Measurements from ENCODE around the gene SEC23B. TPM values are rescaled to one million over a fixed set of nuclear protein-coding genes. Genes with fewer than 3 reads are reported as not detected.

The SEC23B gene
- total RNA-seq, 2 donors from 2014 or later, result 22.2 to 32.9 TPM

DNA sequence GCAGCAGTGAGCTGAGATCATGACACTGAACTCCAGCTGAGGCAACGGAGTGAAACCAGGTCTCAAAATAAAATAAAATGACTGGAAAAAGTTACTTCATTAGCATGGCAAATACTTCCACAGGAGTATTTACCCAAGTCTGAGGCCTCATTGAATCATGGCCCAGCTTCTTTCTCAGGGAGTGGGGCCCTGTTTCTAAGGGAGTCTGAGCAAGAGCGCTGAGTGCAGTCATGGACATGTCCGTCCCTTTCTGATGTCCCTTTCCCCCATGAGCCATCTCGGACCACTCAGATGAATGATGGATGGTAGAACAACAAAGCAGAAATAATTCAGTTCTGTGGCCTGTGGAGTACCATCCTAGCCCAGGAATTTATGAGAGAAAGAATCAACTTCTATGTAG lies 72.3 kb downstream of the SEC23B start:
- no peak overlapping the region for H3K27ac ChIP-seq

DNA sequence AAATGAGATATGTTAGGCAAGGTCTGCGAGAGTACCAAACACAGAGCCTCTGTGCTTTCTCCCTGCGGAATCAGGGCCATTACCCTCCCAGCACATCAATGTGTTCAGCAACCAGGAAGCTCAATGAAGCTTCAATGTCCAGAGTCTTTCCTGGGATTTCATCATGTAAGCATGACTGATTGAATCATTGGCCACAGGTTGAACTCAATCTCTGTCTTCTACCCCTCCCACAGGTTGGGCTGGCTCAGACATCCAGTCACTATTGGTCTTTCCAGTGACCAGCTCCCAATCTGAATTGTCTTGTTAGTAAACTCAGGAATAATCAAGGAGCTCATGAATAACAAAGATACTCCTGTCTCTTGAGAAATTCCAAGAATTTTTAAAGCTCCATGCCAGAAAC lies 77.4 kb downstream of the SEC23B start:
- Histone ChIP-seq H3K4me1 (ENCODE audit: control insufficient read depth in 1 of 2, low read depth in 2 of 2) (peaks cover 9 to 17% of the 10 kb centered on the region in 2 donors), H3K27me3 (replicated peaks; ENCODE audit: insufficient read depth) (no peaks in the 10 kb centered on the region), H3K9me3 (no peaks in the 10 kb centered on the region), H3K36me3 (no peaks in the 10 kb centered on the region), H3K27ac (no peak overlapping the region), H3K4me3 (no peak overlapping the region)
- ATAC-seq (ENCODE audit: insufficient number of reproducible peaks, low FRiP score, low read depth) (no peak), DNase-seq (ENCODE audit: low spot score) (no peak)
- TF ChIP-seq, protein P1, sequence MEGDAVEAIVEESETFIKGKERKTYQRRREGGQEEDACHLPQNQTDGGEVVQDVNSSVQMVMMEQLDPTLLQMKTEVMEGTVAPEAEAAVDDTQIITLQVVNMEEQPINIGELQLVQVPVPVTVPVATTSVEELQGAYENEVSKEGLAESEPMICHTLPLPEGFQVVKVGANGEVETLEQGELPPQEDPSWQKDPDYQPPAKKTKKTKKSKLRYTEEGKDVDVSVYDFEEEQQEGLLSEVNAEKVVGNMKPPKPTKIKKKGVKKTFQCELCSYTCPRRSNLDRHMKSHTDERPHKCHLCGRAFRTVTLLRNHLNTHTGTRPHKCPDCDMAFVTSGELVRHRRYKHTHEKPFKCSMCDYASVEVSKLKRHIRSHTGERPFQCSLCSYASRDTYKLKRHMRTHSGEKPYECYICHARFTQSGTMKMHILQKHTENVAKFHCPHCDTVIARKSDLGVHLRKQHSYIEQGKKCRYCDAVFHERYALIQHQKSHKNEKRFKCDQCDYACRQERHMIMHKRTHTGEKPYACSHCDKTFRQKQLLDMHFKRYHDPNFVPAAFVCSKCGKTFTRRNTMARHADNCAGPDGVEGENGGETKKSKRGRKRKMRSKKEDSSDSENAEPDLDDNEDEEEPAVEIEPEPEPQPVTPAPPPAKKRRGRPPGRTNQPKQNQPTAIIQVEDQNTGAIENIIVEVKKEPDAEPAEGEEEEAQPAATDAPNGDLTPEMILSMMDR (IDR thresholded peaks at IDR 0.05), result no peak

More for the DNA sequence above, 72.3 kb downstream of the SEC23B start:
- Histone ChIP-seq H3K27me3 (replicated peaks; ENCODE audit: insufficient read depth) (no peaks in the 10 kb centered on the region), H3K36me3 (no peaks in the 10 kb centered on the region), H3K9me3 (no peaks in the 10 kb centered on the region), H3K4me3 (no peak overlapping the region), H3K4me1 (ENCODE audit: control insufficient read depth in 1 of 2, low read depth in 2 of 2) (no peaks in the 10 kb centered on the region)
- no peak for DNase-seq (ENCODE audit: low spot score)
- TF ChIP-seq, protein P1 (IDR thresholded peaks at IDR 0.05), result no peak
- ATAC-seq (ENCODE audit: insufficient number of reproducible peaks, low FRiP score, low read depth), result no peak

DNA sequence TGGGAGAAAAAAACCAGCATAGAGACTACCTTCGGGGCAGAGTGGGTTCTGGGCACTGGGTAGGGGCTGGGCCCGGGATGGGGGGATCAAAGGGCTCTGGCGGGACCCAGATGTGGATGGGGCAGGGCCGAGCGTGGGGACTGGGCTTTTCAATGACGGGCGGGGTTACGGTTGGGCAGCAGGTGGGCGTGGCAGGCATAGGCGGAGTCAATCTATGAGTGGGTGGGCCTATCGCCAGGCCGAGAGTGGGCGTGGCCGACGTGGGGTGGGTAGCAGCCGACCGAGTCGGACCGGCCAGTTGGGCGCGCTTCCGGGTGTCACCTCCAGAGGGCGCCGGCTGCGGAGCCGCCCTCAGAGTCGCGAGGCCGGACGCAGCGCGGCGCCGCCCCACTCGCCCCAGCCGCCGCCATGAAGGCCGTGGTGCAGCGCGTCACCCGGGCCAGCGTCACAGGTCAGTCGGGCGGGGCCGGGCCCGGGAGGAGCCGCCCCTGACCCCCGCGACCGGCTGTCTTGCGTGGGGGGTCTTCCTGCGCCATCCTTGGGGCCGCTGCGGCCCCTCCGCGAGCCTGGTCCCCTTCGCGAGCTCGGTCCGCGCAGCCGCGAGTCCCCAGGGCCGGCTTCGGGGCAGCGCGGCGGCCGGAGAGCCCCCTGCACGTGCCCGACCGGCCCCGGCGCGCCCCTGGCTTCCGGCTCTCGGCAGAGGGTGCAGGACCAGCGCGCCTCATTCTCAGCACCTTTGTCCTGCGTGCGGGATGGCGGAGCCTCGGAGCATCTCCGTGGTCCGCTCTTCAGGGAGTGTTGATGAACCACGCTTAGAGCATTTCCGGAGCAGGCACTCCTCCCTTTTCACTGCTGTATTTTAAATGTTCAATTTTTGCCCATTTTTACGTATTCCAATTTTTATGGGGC lies 80.2 kb downstream of the SEC23B start, which contains the start of gene DTD1:
Gene DTD1, plus strand, starts transcription at position 390 of the 909 bp plus-strand sequence. Its CDS starts 19 bp downstream, at position 409.
- H3K27ac ChIP-seq, result peak within 1 kb of the TSS; percentile 65 to 76

DNA sequence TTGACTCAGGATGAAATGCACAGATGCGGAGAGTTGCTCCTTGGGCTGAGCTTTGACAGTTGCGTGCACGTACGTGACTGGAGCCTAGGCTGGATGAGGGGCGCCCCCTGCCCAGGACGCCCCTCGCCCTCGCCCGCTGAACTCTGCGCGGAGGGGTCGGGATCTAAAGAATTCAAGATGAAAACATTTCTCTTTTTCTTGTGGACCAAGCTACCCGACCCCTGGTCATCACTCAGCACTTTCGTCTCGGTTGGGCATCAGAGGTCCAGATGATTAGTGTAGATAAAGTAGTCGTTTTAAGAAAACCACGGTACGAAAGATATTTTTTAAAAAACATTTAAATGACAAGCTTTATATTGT lies 80.8 kb downstream of the SEC23B start:
- Histone ChIP-seq H3K4me1 (ENCODE audit: control insufficient read depth in 1 of 2, low read depth in 2 of 2) (peaks cover 9 to 17% of the 10 kb centered on the region in 2 donors), H3K27ac (peak overlapping the region; percentile 65 to 76), H3K4me3 (peak overlapping the region; percentile 94), H3K9me3 (no peaks in the 10 kb centered on the region), H3K36me3 (no peaks in the 10 kb centered on the region), H3K27me3 (replicated peaks; ENCODE audit: insufficient read depth) (no peaks in the 10 kb centered on the region)
- ATAC-seq (ENCODE audit: insufficient number of reproducible peaks, low FRiP score, low read depth) (no peak), DNase-seq (ENCODE audit: low spot score) (no peak)
- TF ChIP-seq, protein P1 (IDR thresholded peaks at IDR 0.05), result no peak

More for the DNA sequence above, 80.2 kb downstream of the SEC23B start, which contains the start of gene DTD1:
- Histone ChIP-seq H3K27me3 (replicated peaks; ENCODE audit: insufficient read depth) (no peaks in the 10 kb centered on the region), H3K4me1 (ENCODE audit: control insufficient read depth in 1 of 2, low read depth in 2 of 2) (peaks cover 9 to 17% of the 10 kb centered on the region in 2 donors), H3K9me3 (no peaks in the 10 kb centered on the region), H3K36me3 (no peaks in the 10 kb centered on the region), H3K4me3 (peak within 1 kb of the TSS; percentile 94)
- TF ChIP-seq, protein P1 (IDR thresholded peaks at IDR 0.05), result peak; percentile 75
- ATAC-seq (ENCODE audit: insufficient number of reproducible peaks, low FRiP score, low read depth) (peak; percentile 94), DNase-seq (ENCODE audit: low spot score) (peak; percentile 90)

DNA sequence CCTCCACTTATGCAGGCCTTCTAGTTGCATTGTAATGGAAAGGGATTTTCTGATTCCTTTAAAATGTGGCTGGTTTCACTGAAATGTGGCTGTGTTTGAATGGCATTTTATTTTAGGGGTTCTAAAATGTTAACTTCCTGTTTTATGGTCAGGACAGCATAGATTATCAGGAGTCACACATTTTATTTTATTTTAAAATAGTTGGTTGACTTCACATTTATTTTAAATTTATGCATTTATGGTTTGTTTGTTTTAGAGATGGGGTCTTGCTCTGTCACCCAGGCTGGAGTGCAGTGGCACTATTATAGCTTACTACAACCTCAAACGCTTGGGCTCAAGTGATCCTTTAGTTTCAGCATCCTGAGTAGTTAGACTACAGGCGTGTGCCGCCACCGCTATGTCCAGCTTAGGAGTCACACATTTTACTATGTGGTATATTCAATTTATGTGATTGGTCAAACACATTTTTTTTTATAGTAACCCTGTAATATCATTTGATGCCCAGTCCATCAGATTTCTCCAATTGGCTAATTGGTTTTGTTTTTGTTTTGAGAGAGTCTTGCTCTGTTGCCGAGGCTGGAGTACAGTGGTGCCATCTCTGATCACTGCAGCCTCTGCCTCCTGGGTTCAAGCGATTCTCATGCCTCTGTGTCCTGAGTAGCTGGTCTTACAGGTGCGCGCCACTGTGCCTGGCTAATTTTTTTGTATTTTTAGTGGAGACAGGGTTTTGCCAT lies 82.4 kb downstream of the SEC23B start:
- Histone ChIP-seq H3K27ac (no peak overlapping the region), H3K36me3 (peaks cover 7% of the 10 kb centered on the region), H3K4me1 (ENCODE audit: control insufficient read depth in 1 of 2, low read depth in 2 of 2) (peaks cover 9 to 17% of the 10 kb centered on the region in 2 donors), H3K27me3 (replicated peaks; ENCODE audit: insufficient read depth) (no peaks in the 10 kb centered on the region), H3K9me3 (no peaks in the 10 kb centered on the region), H3K4me3 (no peak overlapping the region)
- ATAC-seq (ENCODE audit: insufficient number of reproducible peaks, low FRiP score, low read depth) (no peak), DNase-seq (ENCODE audit: low spot score) (no peak)
- TF ChIP-seq, protein P1 (IDR thresholded peaks at IDR 0.05), result no peak

Measured in thoracic aorta (tissue), 2 donors.